HEK293 (cell line): ENCODE data around the gene OR2V2.

Source experiments
- GFI1B ChIP-seq: fragments of 450-650 bp; formaldehyde crosslinking; IDR thresholded peaks from 2 replicates; pipeline ENCODE4 v1.5.1; 2016; ENCODE audit warnings: missing biosample characterization, missing genetic modification characterization
- GLIS1 ChIP-seq: fragments of 450-650 bp; formaldehyde crosslinking; IDR thresholded peaks from 2 replicates; pipeline ENCODE4 v1.5.1; 2016; ENCODE audit warnings: missing biosample characterization, missing genetic modification characterization
- GLIS2 ChIP-seq: fragments of 450-650 bp; formaldehyde crosslinking; IDR thresholded peaks from 2 replicates; pipeline ENCODE4 v1.5.1; 2016; ENCODE audit warnings: missing biosample characterization, missing genetic modification characterization
- IKZF3 ChIP-seq: fragments of 450-650 bp; IDR thresholded peaks from 2 replicates; pipeline ENCODE4 v1.5.0; 2018; ENCODE audit warnings: missing biosample characterization, mild to moderate bottlenecking, missing genetic modification characterization, moderate library complexity
- KLF10 ChIP-seq: fragments of 450-650 bp; IDR thresholded peaks from 2 replicates; pipeline ENCODE4 v1.5.1; 2018; ENCODE audit warnings: missing biosample characterization, mild to moderate bottlenecking, missing genetic modification characterization
- MYNN ChIP-seq: fragments of 450-650 bp; formaldehyde crosslinking; IDR thresholded peaks from 2 replicates; pipeline ENCODE4 v1.5.1; 2016; ENCODE audit warnings: missing biosample characterization, missing genetic modification characterization, borderline replicate concordance
- PBX3 ChIP-seq: sonication (generic); formaldehyde crosslinking; IDR thresholded peaks from 2 replicates; pipeline ENCODE4 v1.8.1; 2022; ENCODE audit warnings: mild to moderate bottlenecking, moderate library complexity, missing genetic modification reagents
- REST ChIP-seq: fragments of 450-650 bp; formaldehyde crosslinking; IDR thresholded peaks from 2 replicates; pipeline ENCODE4 v1.5.1; 2016; ENCODE audit warnings: missing biosample characterization, missing genetic modification characterization
- WT1 ChIP-seq: fragments of 450-650 bp; formaldehyde crosslinking; IDR thresholded peaks from 2 replicates; pipeline ENCODE4 v1.5.1; 2016; ENCODE audit warnings: missing biosample characterization, missing genetic modification characterization
- YY2 ChIP-seq: fragments of 450-650 bp; formaldehyde crosslinking; IDR thresholded peaks from 2 replicates; pipeline ENCODE4 v1.5.1; 2016; ENCODE audit warnings: missing biosample characterization, missing genetic modification characterization
- ZBTB17 ChIP-seq: fragments of 450-650 bp; formaldehyde crosslinking; IDR thresholded peaks from 2 replicates; pipeline ENCODE4 v1.5.1; 2016; ENCODE audit warnings: missing biosample characterization, missing genetic modification characterization
- ZBTB6 ChIP-seq: fragments of 450-650 bp; formaldehyde crosslinking; IDR thresholded peaks from 2 replicates; pipeline ENCODE4 v1.5.1; 2017; ENCODE audit warnings: missing biosample characterization, missing genetic modification characterization
- ZIC2 ChIP-seq: fragments of 450-650 bp; formaldehyde crosslinking; IDR thresholded peaks from 2 replicates; pipeline ENCODE4 v1.5.1; 2016; ENCODE audit warnings: missing biosample characterization, missing genetic modification characterization
- ZNF19 ChIP-seq: fragments of 450-650 bp; formaldehyde crosslinking; IDR thresholded peaks from 2 replicates; pipeline ENCODE4; 2016; ENCODE audit warnings: missing biosample characterization, missing genetic modification characterization, low read depth
- ZNF24 ChIP-seq: fragments of 450-650 bp; formaldehyde crosslinking; IDR thresholded peaks from 2 replicates; pipeline ENCODE4 v1.5.1; 2016; ENCODE audit warnings: missing biosample characterization, missing genetic modification characterization
- ZNF311 ChIP-seq: fragments of 450-650 bp; formaldehyde crosslinking; IDR thresholded peaks from 2 replicates; pipeline ENCODE4 v1.5.1; 2017; ENCODE audit warnings: missing biosample characterization, missing genetic modification characterization, borderline replicate concordance
- ZNF354C ChIP-seq: fragments of 450-650 bp; formaldehyde crosslinking; IDR thresholded peaks from 2 replicates; pipeline ENCODE4 v1.5.1; 2016; ENCODE audit warnings: missing biosample characterization, missing genetic modification characterization, low read depth, borderline replicate concordance
- ZNF366 ChIP-seq: fragments of 450-650 bp; formaldehyde crosslinking; conservative IDR thresholded peaks from 2 replicates; pipeline ENCODE4 v1.5.1; 2016; ENCODE audit warnings: missing biosample characterization, missing genetic modification characterization
- ZNF37A ChIP-seq: fragments of 450-650 bp; IDR thresholded peaks from 2 replicates; pipeline ENCODE4 v1.5.1; 2018; ENCODE audit warnings: missing biosample characterization, missing genetic modification characterization
- ZNF48 ChIP-seq: fragments of 450-650 bp; formaldehyde crosslinking; IDR thresholded peaks from 2 replicates; pipeline ENCODE4 v1.5.1; 2016; ENCODE audit warnings: missing biosample characterization, missing genetic modification characterization
- ZNF529 ChIP-seq: fragments of 450-650 bp; formaldehyde crosslinking; IDR thresholded peaks from 2 replicates; pipeline ENCODE4 v1.5.1; 2017; ENCODE audit warnings: missing genetic modification characterization, missing biosample characterization; ENCODE audit not compliant: insufficient replicate concordance
- ZNF560 ChIP-seq: fragments of 450-650 bp; formaldehyde crosslinking; IDR thresholded peaks from 2 replicates; pipeline ENCODE4 v1.5.1; 2017; ENCODE audit warnings: missing biosample characterization, missing genetic modification characterization, borderline replicate concordance
- ZNF585B ChIP-seq: fragments of 450-650 bp; formaldehyde crosslinking; IDR thresholded peaks from 2 replicates; pipeline ENCODE4 v1.5.1; 2016; ENCODE audit warnings: missing biosample characterization, missing genetic modification characterization
- ZNF623 ChIP-seq: fragments of 450-650 bp; formaldehyde crosslinking; IDR thresholded peaks from 2 replicates; pipeline ENCODE4 v1.5.1; 2016; ENCODE audit warnings: missing biosample characterization, missing genetic modification characterization
- ZNF792 ChIP-seq: fragments of 450-650 bp; formaldehyde crosslinking; IDR thresholded peaks from 2 replicates; pipeline ENCODE4 v1.5.1; 2016; ENCODE audit warnings: missing biosample characterization, missing genetic modification characterization
- ZSCAN23 ChIP-seq: fragments of 450-650 bp; formaldehyde crosslinking; IDR thresholded peaks from 2 replicates; pipeline ENCODE4 v1.5.1; 2016; ENCODE audit warnings: missing biosample characterization, missing genetic modification characterization
- ZXDB ChIP-seq: fragments of 450-650 bp; formaldehyde crosslinking; IDR thresholded peaks from 2 replicates; pipeline ENCODE4 v1.5.1; 2016; ENCODE audit warnings: missing biosample characterization, missing genetic modification characterization
- TF ChIP-seq, protein P1 (sequence below): fragments of 450-650 bp; formaldehyde crosslinking; conservative IDR thresholded peaks from 2 replicates; pipeline ENCODE4 v1.5.1; 2016; ENCODE audit warnings: low read depth, missing biosample characterization, missing genetic modification characterization
- TF ChIP-seq, protein P2 (sequence below): fragments of 450-650 bp; formaldehyde crosslinking; IDR thresholded peaks from 2 replicates; pipeline ENCODE4 v1.5.1; 2017; ENCODE audit warnings: missing biosample characterization, missing genetic modification characterization

The OR2V2 gene

DNA sequence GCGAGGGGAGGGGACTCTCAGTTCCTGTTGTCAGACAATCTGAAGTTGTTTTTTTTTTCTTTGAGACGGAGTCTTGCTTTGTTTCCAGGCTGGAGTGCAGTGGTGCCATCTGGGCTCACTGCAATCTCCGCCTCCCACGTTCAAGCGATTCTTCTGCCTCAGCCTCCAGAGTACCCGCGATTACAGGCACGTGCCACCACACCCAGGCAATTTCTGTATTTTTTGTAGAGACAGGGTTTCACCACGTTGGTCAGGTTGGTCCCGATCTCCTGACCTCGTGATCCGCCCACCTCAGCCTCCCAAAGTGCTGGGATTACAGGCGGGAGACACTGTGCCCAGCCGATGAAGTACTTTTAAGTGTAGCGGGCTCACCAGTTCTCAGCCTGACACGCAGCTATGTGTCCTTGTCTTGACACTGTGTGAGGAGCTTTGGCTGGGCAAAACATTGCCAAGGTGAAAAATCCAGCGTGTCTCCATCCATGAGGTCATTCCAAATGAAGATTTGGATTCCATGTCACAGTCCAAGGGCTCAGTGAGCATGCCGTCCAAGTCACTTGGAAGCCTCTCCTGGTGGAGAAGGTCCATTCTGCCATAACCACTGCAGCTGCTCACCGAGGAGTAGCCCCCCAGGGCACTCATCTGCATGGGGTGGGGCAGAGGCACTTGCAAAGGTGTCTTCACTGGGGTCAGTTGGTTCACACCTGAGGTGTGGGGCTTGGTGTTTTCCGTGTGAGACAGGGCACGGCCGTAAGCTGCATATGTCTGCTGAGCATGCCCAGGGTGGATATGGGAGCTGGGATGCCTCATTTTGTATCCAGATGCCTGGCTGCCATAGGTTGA, 48.4 kb upstream of the OR2V2 start (continued):
- no peak for TF ChIP-seq REST
- TF ChIP-seq GFI1B (tag by site-specific recombination): no peak
- peak; percentile 96 for TF ChIP-seq ZBTB17 (tag by site-specific recombination)
- no peak for TF ChIP-seq ZNF529 (tag by site-specific recombination)
- no peak for TF ChIP-seq ZNF623 (tag by site-specific recombination)
- TF ChIP-seq ZNF792 (tag by site-specific recombination): no peak
- TF ChIP-seq PBX3: no peak
- TF ChIP-seq YY2 (tag by site-specific recombination): 0 out of 2 replicates have a peak, but pooled peaks have one; percentile 9
- no peak for TF ChIP-seq ZSCAN23 (tag by site-specific recombination)
- no peak for TF ChIP-seq ZNF585B (tag by site-specific recombination)
- TF ChIP-seq ZNF37A: no peak
- peak; percentile 45 for TF ChIP-seq ZNF366
- peak; percentile 68 for TF ChIP-seq GLIS1
- no peak for TF ChIP-seq ZNF354C (tag by site-specific recombination)
- peak; percentile 66; the same call in 1 of the 2 replicates for TF ChIP-seq IKZF3 (tag by site-specific recombination)
- TF ChIP-seq MYNN (tag by site-specific recombination): peak; percentile 56; the same call in 1 of the 2 replicates
- TF ChIP-seq ZNF560 (tag by site-specific recombination): no peak
- TF ChIP-seq ZNF311 (tag by site-specific recombination): no peak
- TF ChIP-seq WT1 (tag by site-specific recombination): peak; percentile 57
- TF ChIP-seq, protein P1, sequence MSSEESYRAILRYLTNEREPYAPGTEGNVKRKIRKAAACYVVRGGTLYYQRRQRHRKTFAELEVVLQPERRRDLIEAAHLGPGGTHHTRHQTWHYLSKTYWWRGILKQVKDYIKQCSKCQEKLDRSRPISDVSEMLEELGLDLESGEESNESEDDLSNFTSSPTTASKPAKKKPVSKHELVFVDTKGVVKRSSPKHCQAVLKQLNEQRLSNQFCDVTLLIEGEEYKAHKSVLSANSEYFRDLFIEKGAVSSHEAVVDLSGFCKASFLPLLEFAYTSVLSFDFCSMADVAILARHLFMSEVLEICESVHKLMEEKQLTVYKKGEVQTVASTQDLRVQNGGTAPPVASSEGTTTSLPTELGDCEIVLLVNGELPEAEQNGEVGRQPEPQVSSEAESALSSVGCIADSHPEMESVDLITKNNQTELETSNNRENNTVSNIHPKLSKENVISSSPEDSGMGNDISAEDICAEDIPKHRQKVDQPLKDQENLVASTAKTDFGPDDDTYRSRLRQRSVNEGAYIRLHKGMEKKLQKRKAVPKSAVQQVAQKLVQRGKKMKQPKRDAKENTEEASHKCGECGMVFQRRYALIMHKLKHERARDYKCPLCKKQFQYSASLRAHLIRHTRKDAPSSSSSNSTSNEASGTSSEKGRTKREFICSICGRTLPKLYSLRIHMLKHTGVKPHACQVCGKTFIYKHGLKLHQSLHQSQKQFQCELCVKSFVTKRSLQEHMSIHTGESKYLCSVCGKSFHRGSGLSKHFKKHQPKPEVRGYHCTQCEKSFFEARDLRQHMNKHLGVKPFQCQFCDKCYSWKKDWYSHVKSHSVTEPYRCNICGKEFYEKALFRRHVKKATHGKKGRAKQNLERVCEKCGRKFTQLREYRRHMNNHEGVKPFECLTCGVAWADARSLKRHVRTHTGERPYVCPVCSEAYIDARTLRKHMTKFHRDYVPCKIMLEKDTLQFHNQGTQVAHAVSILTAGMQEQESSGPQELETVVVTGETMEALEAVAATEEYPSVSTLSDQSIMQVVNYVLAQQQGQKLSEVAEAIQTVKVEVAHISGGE: no peak
- TF ChIP-seq ZIC2 (tag by site-specific recombination): no peak
- TF ChIP-seq ZNF24 (tag by site-specific recombination): no peak
- TF ChIP-seq ZXDB (tag by site-specific recombination): peak; percentile 44; the same call in 1 of the 2 replicates
- no peak for TF ChIP-seq ZNF19 (tag by site-specific recombination)
- TF ChIP-seq, protein P2, sequence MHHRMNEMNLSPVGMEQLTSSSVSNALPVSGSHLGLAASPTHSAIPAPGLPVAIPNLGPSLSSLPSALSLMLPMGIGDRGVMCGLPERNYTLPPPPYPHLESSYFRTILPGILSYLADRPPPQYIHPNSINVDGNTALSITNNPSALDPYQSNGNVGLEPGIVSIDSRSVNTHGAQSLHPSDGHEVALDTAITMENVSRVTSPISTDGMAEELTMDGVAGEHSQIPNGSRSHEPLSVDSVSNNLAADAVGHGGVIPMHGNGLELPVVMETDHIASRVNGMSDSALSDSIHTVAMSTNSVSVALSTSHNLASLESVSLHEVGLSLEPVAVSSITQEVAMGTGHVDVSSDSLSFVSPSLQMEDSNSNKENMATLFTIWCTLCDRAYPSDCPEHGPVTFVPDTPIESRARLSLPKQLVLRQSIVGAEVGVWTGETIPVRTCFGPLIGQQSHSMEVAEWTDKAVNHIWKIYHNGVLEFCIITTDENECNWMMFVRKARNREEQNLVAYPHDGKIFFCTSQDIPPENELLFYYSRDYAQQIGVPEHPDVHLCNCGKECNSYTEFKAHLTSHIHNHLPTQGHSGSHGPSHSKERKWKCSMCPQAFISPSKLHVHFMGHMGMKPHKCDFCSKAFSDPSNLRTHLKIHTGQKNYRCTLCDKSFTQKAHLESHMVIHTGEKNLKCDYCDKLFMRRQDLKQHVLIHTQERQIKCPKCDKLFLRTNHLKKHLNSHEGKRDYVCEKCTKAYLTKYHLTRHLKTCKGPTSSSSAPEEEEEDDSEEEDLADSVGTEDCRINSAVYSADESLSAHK (tag by site-specific recombination): no peak
- no peak for TF ChIP-seq ZNF48 (tag by site-specific recombination)
- TF ChIP-seq KLF10 (tag by site-specific recombination): no peak
- no peak for TF ChIP-seq ZBTB6
- peak; percentile 30; the same call in 1 of the 2 replicates for TF ChIP-seq GLIS2 (tag by site-specific recombination)
